COR-L47 (cell line): ENCODE data around the gene DSEL.
A peak's percentile ranks its signal among the peaks of the same experiment; 100 is the strongest.

Experiments
- DNase-seq: peaks from one replicate; lab custom pipeline; 2025; lab: John Stamatoyannopoulos, UW

The DSEL gene

DNA sequence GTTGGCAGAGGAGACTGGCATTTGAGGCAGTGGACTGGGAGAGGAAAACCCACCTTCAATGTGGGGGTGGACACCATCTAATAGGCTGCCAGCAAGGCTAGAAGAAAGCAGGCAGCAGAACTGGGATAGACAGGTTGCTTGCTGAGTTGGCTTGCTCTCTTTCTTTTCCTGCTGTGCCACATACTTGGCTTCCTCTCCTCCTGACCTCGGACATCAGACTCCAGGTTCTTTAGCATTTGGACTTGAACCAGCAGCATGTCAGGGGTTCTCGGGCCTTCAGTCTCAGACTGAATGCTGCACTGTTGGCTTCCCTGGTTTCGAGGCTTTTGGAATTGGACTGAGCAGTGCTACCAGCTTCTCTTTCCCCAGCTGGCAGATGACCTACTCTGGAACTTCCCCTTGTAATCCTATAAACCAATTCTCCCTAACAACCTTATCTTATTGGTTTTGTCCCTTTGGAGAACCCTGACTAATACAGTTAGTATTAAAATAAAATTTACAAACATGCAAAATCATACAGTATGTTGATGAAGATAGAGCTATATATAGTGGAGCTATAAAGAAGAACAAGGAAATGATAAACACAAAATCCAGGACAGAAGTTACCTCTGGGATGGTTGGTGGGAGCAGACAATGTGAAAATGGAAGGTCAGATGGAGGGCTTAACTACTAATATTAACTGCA lies 15.9 kb downstream of the DSEL start:
- DNase-seq: no peak

DNA sequence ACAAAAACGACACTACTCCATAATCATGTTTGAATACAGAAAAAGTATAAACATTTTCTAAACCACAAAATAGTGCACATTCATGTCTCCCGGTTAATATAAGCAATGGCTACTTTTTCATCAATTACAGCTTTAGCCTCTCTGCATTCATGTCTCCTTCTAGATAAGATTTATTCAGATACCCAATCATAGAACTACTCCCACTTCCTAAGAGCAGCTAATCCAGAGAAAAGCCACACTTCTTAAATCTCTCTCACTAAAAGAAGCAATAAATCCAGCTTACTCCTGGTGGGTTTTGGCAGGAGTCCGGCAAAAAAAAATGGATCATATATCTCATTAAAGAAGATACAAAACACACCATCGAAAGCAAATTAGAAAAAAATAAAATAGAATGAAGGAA lies 20.1 kb downstream of the DSEL start:
- DNase-seq: no peak

DNA sequence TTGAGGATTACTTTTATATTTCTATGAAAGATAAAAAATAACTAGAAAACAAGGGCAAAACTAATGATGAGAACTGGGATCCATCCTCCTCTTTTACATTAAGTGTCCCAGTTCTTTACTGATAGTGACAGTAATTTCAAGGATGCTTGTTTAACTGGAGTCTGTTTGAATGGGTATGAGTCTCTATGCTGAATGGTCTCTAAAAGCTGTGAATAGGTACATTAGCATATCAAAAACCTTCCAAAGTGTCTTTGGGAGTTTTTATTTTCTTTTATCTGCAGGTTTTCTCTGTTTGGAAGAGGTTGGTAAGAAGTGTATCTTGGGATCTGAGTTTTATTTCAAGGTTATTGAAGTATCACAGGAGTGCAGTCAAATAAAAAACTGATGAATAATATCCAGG lies 30.0 kb downstream of the DSEL start:
- no peak for DNase-seq

DNA sequence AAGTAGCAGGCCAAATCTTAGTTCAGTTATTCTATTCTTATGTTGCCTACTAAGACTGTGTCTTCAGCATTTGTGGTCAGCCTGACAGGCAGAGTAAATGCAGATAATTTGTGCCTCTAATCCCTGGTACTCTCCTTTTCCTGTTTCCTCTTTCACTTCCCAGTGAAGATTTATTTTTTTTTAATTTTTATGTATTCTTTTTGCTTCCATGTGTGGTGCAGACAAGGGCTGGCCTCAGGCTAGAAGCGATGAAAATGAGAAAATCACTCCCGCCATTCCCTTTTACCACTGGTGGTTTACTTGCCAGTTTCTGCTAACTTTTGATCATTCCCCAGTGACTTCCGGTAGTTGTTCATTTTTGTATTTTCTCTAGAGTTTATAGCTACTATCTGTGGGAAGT lies 30.9 kb downstream of the DSEL start:
- no peak for DNase-seq

DNA sequence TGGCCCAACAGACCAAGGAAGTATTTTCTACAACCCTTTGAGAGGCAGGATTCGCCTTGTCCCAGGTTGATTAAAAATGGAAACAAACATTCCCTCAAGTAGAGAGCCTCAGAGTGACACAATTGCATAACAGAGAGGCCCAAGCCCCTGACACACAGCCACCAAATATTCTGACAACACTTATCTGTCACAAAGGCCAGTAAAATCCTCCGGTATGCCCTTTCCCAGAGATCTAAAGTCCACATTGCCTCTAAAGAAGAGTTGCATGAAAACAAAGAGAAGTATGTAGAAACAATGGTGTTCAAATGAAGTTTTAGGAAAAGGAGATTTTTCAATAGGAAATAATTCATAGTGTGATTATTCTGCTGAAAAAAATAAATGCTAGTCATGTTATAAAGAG lies 32.1 kb downstream of the DSEL start:
- DNase-seq: no peak

DNA sequence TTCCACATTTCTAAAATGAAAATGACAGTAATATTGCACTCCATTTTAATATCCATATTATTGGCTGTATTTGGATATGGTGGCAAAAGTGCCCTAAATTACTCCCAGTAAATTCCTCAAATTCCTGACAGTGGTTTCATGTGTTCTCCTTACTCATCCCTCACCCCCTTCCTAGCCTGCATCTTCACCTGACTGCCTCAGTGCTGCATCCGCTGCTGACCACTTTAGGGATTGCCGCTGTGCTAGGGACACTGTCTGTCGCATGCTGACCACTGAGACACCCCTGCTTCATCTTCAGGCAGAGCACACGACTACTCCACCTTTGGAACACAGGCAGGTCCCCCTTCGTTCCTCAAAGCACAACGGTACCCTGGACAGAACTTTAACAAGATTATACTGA lies 32.6 kb downstream of the DSEL start:
- no peak for DNase-seq

DNA sequence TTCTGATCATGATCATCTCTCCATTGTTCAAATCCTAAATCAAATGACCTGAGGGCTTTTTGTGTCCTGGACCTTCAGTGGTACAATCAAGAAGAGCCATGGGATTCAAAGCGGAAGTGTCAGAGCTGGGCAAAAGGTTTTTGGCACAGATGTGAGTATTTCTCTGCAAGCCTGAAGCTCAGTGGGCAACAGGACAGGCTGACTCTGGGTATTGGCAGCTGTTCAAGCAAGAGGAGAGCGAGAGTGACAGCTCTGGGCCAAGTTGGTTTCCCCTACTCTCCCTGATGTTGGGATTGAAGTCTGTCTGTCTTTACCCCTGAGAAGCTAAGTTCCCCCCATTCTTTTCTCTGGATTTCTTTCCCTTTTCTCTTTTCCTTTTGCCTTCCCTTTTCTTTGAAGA lies 33.3 kb downstream of the DSEL start:
- DNase-seq: peak; percentile 32

DNA sequence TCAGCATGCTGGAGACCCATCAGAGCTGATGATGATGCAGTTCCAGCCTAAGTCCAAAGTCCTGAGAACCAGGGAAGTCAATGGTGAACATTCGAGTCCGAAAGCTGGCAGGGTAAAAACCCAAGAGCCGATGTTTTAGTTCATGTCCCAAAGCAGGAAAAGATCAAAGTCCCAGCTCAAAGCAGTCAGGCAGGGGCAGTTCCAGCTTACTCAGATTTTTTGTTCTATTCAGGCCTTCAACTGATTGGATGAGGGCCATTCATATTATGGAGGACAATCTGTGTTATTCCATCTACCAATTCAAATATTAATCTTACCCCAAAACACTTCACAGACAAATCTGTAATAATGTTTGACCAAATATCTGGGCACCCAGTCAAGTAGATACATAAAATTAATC lies 38.3 kb downstream of the DSEL start:
- no peak for DNase-seq

DNA sequence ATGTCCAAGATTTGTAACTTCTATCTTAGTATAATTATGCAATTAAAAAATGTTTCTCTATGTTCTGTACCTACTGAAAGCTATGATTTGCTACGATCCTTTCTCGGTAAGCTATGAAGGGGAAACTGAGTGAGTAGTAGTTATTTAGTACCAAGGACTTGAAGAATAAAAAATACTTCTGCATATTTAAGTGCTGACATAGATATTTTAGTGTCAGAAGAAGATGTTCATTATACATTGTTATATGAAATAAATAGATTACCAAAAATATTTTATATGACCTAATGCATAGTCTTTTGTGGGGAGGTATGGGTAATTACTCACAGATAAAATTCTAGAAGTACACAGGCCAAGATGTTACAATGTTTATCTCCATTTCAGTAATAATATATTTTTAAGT lies 39.0 kb downstream of the DSEL start:
- DNase-seq: no peak

DNA sequence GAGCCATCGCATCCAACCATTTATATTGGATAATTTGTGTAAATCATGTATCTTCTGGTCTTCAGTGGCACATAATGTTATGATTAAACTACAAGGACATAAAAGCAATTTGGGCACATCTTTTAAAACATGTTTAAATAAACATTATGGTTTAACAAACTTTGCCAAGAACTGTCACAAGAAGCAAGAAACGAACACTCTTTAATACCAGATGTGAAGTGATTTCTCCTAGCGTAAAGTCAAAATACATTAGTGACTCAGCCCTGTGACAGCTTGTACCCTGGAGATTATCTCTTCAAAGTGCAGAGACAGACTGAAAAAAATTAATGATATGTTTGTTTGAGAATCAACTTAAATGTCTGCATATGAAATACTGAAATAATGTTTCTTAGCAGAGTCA lies 39.9 kb downstream of the DSEL start:
- no peak for DNase-seq

DNA sequence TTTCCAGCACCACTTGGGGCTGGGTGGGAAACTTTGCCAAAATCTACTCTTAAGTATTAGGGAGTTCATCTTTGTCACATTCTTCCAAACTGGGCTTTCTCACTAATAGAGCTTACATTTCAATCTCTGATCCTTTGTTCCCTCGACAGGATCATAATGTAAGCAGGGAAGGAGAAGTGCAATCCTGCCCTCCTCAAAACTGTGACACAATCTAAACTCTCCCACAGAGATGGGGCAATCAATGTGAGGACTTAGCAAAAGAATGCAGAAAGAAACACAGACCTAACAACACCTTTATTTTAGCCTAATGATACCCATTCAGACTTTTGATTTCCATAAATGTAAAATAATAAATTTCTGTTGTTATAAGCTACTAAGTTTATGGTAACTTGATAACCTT lies 40.8 kb downstream of the DSEL start:
- DNase-seq: no peak

DNA sequence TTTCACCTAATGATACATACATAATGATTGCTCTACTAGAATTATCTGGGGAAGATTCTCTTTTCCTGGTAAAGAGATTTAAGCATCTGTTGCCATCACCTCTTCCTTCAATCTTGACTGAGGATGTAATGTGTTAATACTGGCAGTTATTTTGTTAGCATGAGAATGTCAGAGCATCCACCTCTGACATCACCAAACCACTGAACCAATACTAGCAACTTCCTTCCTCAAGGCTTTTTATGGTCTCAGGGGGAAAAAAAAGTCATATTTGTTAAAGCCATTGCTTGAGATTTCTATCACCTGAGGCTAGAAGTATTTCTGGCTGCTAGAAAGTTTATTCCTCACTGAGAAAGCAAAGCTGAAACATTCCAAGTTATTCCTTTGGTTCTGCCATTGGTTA lies 48.5 kb downstream of the DSEL start:
- DNase-seq: no peak

DNA sequence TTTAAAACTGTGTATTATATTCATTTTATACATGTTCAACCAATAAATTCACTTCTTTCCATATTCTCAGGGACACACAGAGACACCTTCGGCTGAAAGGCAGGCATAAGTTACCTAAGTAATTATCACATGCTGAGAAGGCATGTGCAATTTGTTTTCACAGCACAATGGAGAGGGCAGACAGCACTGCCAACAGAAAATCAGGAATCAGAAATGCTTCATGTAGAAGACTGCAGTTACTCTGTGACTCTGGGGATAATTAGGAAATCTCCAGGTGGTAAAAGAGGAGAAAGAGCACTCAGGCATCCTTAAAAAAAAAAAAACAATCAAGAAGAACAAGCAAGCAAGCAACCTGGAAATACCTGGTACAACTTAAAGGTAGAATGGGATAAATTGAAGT lies 49.3 kb downstream of the DSEL start:
- DNase-seq: peak; percentile 94

DNA sequence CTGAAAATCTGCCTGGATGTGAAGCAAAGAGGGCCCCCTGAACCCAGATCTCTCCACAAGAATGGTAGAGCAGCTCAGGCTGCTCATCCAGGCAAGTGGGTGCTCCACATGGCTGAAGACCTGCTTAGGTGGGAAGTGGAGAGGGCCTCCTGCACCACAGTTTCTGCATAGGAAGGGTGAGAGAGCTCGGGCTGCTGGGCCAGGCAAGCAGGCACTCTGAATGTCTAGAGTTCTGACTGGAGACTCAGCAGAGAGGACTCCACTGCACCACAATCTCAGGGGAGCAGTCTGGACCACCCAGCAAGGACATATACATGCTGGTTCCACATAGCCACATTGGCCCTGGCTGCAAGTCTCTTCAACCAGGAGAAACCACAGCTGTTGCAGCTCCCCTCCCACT lies 52.0 kb downstream of the DSEL start:
- DNase-seq: no peak

DNA sequence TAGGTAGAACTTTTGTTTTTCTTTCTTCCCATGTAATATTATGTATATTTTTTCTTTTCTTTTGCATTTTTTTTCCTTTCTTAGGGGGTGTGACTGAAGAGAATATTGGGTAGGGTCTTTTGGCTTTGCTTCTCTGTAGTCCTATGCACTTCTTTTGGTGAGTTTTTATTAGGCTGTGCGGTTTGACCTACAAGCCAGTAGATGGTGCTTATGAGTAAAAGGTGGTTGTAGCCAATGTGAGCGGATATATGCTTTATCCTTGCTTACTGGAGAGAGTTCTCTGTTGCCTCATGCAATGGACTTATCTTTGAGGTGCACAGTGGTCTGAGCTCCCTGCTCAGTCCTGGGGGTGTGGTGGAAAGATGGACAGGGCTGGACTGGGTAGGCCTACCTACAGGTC lies 52.7 kb downstream of the DSEL start:
- no peak for DNase-seq

DNA sequence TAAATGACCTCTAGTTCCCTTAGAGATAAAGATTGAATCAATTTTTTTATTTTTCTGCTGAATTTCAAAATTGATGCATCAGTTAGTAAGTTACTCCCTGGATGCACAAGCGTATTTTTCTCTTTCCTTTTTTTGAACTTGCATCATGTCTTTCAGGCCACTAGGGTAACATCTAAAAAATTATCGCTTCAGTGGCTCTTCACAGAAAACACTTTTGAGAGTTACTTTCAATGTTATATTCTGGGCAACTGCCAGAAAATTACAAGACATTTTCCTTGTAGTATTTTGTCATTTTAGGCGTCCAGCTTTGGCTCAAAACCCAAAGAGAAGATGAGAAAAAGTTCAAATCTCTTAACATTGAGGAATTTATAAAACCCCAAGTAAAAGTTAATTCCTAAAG lies 59.8 kb downstream of the DSEL start:
- DNase-seq: no peak
